GM12864 (cell line): ENCODE results near the gene LTO1.
A peak's percentile ranks its signal among the peaks of the same experiment; 100 is the strongest.

Experiments
- DNase-seq: peaks from one replicate; pipeline ENCODE4 v3.0.0-alpha.2; 2011; ENCODE audit warnings: low read depth
- H3K4me3 ChIP-seq: 2 replicates; pipeline ENCODE4 v1.5.1; 2011; ENCODE audit warnings: mild to moderate bottlenecking, low read depth, low read length, control low read depth
- CTCF ChIP-seq: IDR thresholded peaks from 2 replicates; pipeline ENCODE4 v1.5.1; 2011; ENCODE audit warnings: low read depth, mild to moderate bottlenecking, moderate library complexity, low read length, control low read depth, inconsistent platforms; ENCODE audit errors: missing control alignments

LTO1 gene

GRCh38 chr11:69705351-69705811, 30.2 kb upstream of the LTO1 start:
- DNase-seq: no peak
- TF ChIP-seq CTCF: no peak
- no peak overlapping the region for H3K4me3 ChIP-seq

GRCh38 chr11:69704508-69705253, 29.5 kb upstream of the LTO1 start:
- H3K4me3 ChIP-seq: no peak overlapping the region
- DNase-seq: no peak

GRCh38 chr11:69703768-69704507, 28.8 kb upstream of the LTO1 start, which contains the start of gene FGF19:
TSS of gene FGF19 (minus strand) at chr11:69704022. CDS start at chr11:69703876, 146 bp downstream.
- DNase-seq: no peak
- no peak within 1 kb of the TSS for H3K4me3 ChIP-seq
- no peak for TF ChIP-seq CTCF

More at GRCh38 chr11:69704508-69705253, 29.5 kb upstream of the LTO1 start:
- TF ChIP-seq CTCF: peak; percentile 21

GRCh38 chr11:69703453-69703767, 28.3 kb upstream of the LTO1 start:
- no peak for DNase-seq
- TF ChIP-seq CTCF: no peak
- H3K4me3 ChIP-seq: no peak overlapping the region

- H3K4me3 ChIP-seq: no peak overlapping the region
- TF ChIP-seq CTCF: no peak
- no peak for DNase-seq
These were observed 27.8 kb upstream of the LTO1 start for GRCh38 chr11:69702769-69703452.

GRCh38 chr11:69702239-69702691, 27.1 kb upstream of the LTO1 start:
- no peak for DNase-seq
- TF ChIP-seq CTCF: no peak
- H3K4me3 ChIP-seq: no peak overlapping the region
